RWPE2 (cell line): ENCODE data around the gene USP2.

Experiments used
- ATAC-seq: fragments of 200-7000 bp; cut with Tn5 transposase; 3 replicates; pipeline ENCODE4 v1.9.1; 2021; ENCODE audit warnings: low read depth
- DNase-seq: peaks from one replicate; pipeline ENCODE4 v3.0.0-alpha.2; 2020; ENCODE audit warnings: low spot score
- H3K27ac ChIP-seq: fragments of 450-650 bp; 2 replicates; pipeline ENCODE4 v1.5.1; 2017; ENCODE audit warnings: mild to moderate bottlenecking; ENCODE audit not compliant: poor library complexity, severe bottlenecking
- H3K27me3 ChIP-seq: fragments of 250-450 bp; sonication (Bioruptor Pico); 2 replicates; pipeline ENCODE4 v1.5.1; 2021; ENCODE audit warnings: mild to moderate bottlenecking, moderate library complexity; ENCODE audit not compliant: insufficient read depth, poor library complexity, severe bottlenecking
- H3K36me3 ChIP-seq: fragments of 250-450 bp; sonication (Bioruptor Pico); 2 replicates; pipeline ENCODE4 v1.5.1; 2020; ENCODE audit warnings: low read depth, mild to moderate bottlenecking, moderate library complexity
- H3K4me1 ChIP-seq: fragments of 250-450 bp; sonication (Bioruptor Pico); 2 replicates; pipeline ENCODE4 v1.5.1; 2021; ENCODE audit warnings: mild to moderate bottlenecking, moderate library complexity; ENCODE audit not compliant: insufficient read depth, poor library complexity, severe bottlenecking
- H3K4me3 ChIP-seq: fragments of 250-450 bp; sonication (Bioruptor Pico); 2 replicates; pipeline ENCODE4 v1.5.1; 2021; ENCODE audit warnings: mild to moderate bottlenecking, moderate library complexity; ENCODE audit not compliant: severe bottlenecking
- H3K9me3 ChIP-seq: fragments of 250-450 bp; sonication (Bioruptor Pico); 2 replicates; pipeline ENCODE4 v1.5.1; 2021; ENCODE audit warnings: mild to moderate bottlenecking, moderate library complexity; ENCODE audit not compliant: severe bottlenecking
- TF ChIP-seq, protein P1 (sequence below): fragments of 450-650 bp; IDR thresholded peaks from one replicate; pipeline ENCODE4 v1.5.1; 2017; ENCODE audit warnings: mild to moderate bottlenecking, moderate library complexity; ENCODE audit not compliant: poor library complexity, severe bottlenecking

The USP2 gene

DNA sequence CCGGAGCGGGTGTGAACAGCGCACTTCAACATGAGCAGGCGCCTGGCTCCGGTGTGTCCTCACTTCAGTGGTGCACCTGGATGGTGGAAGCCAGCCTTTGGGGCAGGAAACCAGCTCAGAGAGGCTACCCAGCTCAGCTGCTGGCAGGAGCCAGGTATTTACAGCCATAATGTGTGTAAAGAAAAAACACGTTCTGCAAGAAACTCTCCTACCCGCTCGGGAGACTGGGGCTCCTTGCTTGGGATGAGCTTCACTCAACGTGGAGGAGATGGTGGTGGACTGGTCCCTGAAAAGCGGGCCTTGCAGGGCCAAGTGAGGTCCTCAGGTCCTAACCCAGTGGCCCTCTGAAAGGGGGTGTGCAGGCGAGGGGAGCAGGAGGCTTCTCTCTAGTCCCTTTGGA lies 72.1 kb downstream of the USP2 start:
- no peaks in the 10 kb centered on the region for H3K27me3 ChIP-seq
- no peak overlapping the region for H3K27ac ChIP-seq
- TF ChIP-seq, protein P1, sequence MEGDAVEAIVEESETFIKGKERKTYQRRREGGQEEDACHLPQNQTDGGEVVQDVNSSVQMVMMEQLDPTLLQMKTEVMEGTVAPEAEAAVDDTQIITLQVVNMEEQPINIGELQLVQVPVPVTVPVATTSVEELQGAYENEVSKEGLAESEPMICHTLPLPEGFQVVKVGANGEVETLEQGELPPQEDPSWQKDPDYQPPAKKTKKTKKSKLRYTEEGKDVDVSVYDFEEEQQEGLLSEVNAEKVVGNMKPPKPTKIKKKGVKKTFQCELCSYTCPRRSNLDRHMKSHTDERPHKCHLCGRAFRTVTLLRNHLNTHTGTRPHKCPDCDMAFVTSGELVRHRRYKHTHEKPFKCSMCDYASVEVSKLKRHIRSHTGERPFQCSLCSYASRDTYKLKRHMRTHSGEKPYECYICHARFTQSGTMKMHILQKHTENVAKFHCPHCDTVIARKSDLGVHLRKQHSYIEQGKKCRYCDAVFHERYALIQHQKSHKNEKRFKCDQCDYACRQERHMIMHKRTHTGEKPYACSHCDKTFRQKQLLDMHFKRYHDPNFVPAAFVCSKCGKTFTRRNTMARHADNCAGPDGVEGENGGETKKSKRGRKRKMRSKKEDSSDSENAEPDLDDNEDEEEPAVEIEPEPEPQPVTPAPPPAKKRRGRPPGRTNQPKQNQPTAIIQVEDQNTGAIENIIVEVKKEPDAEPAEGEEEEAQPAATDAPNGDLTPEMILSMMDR, result no peak
- peaks cover 9% of the 10 kb centered on the region for H3K36me3 ChIP-seq
- no peaks in the 10 kb centered on the region for H3K4me1 ChIP-seq
- ATAC-seq (no peak), DNase-seq (no peak)
- no peaks in the 10 kb centered on the region for H3K9me3 ChIP-seq
- H3K4me3 ChIP-seq, result no peak overlapping the region

DNA sequence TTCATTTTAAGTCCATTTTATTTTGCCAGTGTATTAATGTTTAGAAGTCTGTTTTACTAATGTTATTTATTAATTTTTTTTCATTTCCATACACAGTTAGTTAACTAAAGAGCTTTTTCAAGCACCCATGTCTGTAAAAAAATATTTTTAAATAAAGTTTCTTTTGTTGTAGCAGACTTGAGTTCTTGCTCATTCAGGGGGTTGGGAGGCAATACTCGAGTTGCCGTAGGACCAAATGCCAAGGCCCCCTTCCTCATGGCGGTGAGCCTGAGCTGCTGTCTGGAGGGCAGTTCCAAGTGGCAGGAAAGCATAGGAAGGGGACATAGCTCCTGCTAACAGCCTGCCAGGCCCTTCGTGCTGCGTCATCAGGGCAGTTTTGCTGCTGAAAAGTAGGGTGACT lies 73.5 kb downstream of the USP2 start:
- Histone ChIP-seq H3K27me3 (no peaks in the 10 kb centered on the region), H3K4me1 (no peaks in the 10 kb centered on the region), H3K27ac (no peak overlapping the region), H3K36me3 (peaks cover 14% of the 10 kb centered on the region), H3K4me3 (no peak overlapping the region), H3K9me3 (no peaks in the 10 kb centered on the region)
- DNase-seq (no peak), ATAC-seq (no peak)
- TF ChIP-seq, protein P1, result no peak

GRCh38 chr11:119307219-119307618 lies 74.3 kb downstream of the USP2 start:
- Histone ChIP-seq H3K27ac (no peak overlapping the region), H3K4me3 (no peak overlapping the region), H3K4me1 (no peaks in the 10 kb centered on the region), H3K27me3 (no peaks in the 10 kb centered on the region), H3K36me3 (peaks cover 20% of the 10 kb centered on the region), H3K9me3 (no peaks in the 10 kb centered on the region)
- no peak for DNase-seq
- ATAC-seq, result no peak
- TF ChIP-seq, protein P1, result peak; percentile 20

DNA sequence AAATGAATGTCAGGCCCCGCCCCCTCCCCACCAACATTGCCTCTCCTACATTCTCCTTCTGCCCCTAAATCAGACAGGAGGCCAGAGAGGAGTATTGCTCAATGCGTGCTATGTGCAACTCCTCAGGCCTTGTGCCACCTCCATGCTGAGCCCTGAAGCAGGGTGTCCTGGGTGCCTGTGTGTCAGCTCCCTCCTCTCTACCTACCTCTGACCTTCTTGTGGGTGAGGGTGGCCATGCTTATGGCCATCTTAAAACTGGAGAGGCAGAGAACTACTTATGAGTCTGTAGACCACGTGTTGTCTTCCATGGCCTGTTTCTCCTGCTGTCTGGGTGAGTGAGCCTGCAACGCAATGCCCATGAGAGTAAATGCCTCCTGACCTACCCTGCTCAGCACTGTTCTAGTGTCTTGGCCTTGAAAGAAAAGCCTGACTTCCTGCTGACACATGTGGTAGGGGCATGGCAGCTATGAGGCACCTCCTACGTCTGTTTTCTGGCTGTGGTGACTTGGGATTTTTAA lies 75.1 kb downstream of the USP2 start:
- H3K36me3 ChIP-seq, result peaks cover 28% of the 10 kb centered on the region

More for the DNA sequence above, 75.1 kb downstream of the USP2 start:
- Histone ChIP-seq H3K9me3 (no peaks in the 10 kb centered on the region), H3K27me3 (no peaks in the 10 kb centered on the region), H3K4me1 (no peaks in the 10 kb centered on the region), H3K4me3 (no peak overlapping the region), H3K27ac (no peak overlapping the region)
- no peak for DNase-seq
- TF ChIP-seq, protein P1, result no peak
- ATAC-seq, result 0 out of 3 replicates have a peak, but pooled peaks have one; percentile 9
